AG04449 (cell line): ENCODE data around the gene NR4A1.

Source experiments
- CTCF ChIA-PET: fragments of 350-600 bp; formaldehyde crosslinking; extraction: SDS; loops from one replicate; lab custom pipeline; 2021; ENCODE audit warnings: antibody characterized with exemption; lab: Yijun Ruan, JAX
- POLR2A ChIA-PET: fragments of 400-600, 350-600 bp; formaldehyde crosslinking; extraction: SDS; loops from one replicate; lab custom pipeline; 2020; ENCODE audit warnings: antibody characterized with exemption, inconsistent platforms; lab: Yijun Ruan, JAX
- DNase-seq: peaks from one replicate; pipeline ENCODE4 v3.0.0-alpha.2; 2010; ENCODE audit warnings: low read depth, low spot score
- H3K4me3 ChIP-seq: 2 replicates; pipeline ENCODE4 v1.5.1; 2011; ENCODE audit warnings: low read depth, mild to moderate bottlenecking, control low read depth, low read length
- TF ChIP-seq, protein P1 (sequence below): IDR thresholded peaks from one replicate; pipeline ENCODE4 v1.5.1; 2011; ENCODE audit warnings: mild to moderate bottlenecking, moderate library complexity, low read length, control low read depth, inconsistent platforms; ENCODE audit not compliant: insufficient read depth; ENCODE audit errors: missing control alignments

Gene NR4A1

GRCh38 chr12:52050758-52051541 lies at the start of gene NR4A1:
Gene NR4A1, plus strand, starts transcription at chr12:52051442. Its CDS starts 2,887 bp downstream, at chr12:52054329.
- ChIA-PET POLR2A (interaction anchor here (1.3 to 2.4 kb wide), 5 partner anchors 9 to 19 kb away, joined by 3 to 11 read pairs (median 5); partner anchors contain the start of gene ATG101), CTCF (interaction anchor here (0.8 to 45.6 kb wide), 9 partner anchors 13 to 70 kb away, joined by 3 to 1695 read pairs (median 5); partner anchors contain the start of gene ATG101)
- TF ChIP-seq, protein P1, sequence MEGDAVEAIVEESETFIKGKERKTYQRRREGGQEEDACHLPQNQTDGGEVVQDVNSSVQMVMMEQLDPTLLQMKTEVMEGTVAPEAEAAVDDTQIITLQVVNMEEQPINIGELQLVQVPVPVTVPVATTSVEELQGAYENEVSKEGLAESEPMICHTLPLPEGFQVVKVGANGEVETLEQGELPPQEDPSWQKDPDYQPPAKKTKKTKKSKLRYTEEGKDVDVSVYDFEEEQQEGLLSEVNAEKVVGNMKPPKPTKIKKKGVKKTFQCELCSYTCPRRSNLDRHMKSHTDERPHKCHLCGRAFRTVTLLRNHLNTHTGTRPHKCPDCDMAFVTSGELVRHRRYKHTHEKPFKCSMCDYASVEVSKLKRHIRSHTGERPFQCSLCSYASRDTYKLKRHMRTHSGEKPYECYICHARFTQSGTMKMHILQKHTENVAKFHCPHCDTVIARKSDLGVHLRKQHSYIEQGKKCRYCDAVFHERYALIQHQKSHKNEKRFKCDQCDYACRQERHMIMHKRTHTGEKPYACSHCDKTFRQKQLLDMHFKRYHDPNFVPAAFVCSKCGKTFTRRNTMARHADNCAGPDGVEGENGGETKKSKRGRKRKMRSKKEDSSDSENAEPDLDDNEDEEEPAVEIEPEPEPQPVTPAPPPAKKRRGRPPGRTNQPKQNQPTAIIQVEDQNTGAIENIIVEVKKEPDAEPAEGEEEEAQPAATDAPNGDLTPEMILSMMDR, result no peak
- peak within 1 kb of the TSS; percentile 66 for H3K4me3 ChIP-seq
- DNase-seq, result no peak

DNA sequence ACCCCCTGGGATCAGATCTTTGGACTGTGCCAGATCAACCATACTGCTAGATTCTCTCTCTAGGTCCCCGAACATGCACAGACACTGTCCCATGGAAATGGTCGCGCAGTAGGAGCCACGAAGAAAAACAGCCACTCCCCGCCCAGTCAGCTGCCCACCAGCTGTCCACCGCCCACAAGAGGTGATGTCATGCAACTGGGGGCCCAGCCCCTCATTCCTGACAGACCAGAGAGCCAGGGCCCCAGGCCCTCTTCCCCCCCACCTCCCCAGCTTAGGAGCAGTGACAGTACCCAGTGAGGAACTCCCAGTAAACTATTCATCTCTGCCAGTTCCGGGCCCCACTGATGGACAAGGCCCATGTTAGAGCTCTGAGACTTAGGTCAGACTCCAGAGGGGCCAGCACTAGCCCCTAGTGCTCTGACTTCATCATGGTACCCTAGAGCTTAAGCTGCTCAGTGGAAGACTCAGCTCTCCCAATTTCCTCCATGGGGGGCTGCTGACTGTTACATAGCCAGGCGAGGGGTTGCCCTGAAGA lies 48.2 kb upstream of the NR4A1 start:
- POLR2A ChIA-PET, result interaction anchor here (1.4 kb wide), 1 partner anchor 9 kb away, joined by 3 read pairs; no protein-coding TSS in a partner anchor
- CTCF ChIA-PET, result interaction anchor here (0.7 to 25.1 kb wide), 24 partner anchors 8 to 882 kb away, joined by 3 to 1081 read pairs (median 4); partner anchors contain the start of genes ACVRL1 and ATG101
- TF ChIP-seq, protein P1, result no peak
- DNase-seq, result no peak
- no peak overlapping the region for H3K4me3 ChIP-seq

DNA sequence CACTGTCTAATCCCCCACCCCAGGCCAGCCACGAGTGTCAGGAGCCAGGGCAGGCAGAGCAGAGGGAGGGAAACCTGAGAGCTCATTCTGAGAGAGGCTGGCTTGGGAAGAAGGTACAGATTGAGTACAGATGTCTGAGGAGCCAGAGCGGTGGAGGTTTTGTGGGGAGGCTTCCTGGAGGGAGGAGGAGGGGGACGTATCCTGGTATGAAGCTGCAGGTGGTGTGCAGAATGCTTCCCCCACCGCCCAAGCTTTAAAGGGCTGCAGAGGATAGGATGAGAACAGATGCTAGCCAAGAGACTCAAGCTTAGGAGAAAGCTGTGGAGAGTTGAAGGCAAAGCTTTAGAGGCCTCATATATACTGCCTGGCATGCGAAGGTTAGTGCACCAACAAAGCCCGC lies 47.7 kb upstream of the NR4A1 start:
- TF ChIP-seq, protein P1, result no peak
- H3K4me3 ChIP-seq, result no peak overlapping the region
- CTCF ChIA-PET, result interaction anchor here (0.5 to 25.1 kb wide), 34 partner anchors 9 to 882 kb away, joined by 3 to 1081 read pairs (median 4); partner anchors contain the start of genes ACVRL1 and ATG101
- no peak for DNase-seq
- POLR2A ChIA-PET, result interaction anchor here (0.6 to 1.4 kb wide), 2 partner anchors 10 to 21 kb away, joined by 3 read pairs; no protein-coding TSS in a partner anchor

- DNase-seq, result no peak
- ChIA-PET CTCF (interaction anchor here (0.5 to 25.1 kb wide), 38 partner anchors 8 to 880 kb away, joined by 3 to 1081 read pairs (median 4); partner anchors contain the start of genes ACVRL1 and ATG101), POLR2A (interaction anchor here (0.6 to 1.4 kb wide), 2 partner anchors 10 to 20 kb away, joined by 3 read pairs; no protein-coding TSS in a partner anchor)
- TF ChIP-seq, protein P1, result peak; percentile 79
- H3K4me3 ChIP-seq, result no peak overlapping the region
These were observed 47.1 kb upstream of the NR4A1 start for GRCh38 chr12:52004042-52004648.

DNA sequence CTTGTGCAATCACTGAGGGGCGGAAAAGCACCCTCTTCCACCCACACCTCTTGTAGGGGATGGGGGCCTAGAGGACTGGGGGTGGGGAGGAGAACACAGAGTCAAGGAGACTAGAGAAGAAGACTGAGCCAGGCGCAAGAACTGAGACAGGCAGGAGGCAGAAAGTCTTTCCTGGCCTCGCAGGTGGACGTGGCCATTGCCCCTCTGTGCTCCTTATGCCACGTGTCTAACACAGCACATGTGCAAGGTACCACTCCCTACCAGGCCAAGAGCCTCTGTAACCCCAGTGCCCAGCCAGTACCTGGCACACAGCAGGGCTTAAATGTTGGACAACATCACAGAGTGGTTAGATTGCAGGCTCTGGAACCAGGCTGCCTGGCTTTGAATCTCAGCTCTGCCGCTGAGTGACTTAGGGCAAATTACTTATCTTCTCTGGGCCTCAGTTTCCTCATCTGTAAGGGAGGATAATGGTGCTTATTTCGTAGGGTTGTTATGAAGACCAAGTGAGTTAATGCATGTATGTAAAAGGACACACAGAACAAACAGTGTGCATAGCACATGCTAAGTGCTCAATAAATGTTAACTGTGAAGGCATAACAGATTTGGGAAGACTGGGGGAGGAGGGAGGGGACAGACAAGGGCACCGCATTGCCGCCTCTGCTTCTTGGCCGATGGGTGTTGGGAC lies 45.9 kb upstream of the NR4A1 start:
- TF ChIP-seq, protein P1, result no peak
- ChIA-PET POLR2A (no interaction called here), CTCF (interaction anchor here (1.1 to 25.1 kb wide), 12 partner anchors 10 to 873 kb away, joined by 5 to 1081 read pairs (median 10); partner anchors contain the start of gene ATG101)
- DNase-seq, result no peak
- no peak overlapping the region for H3K4me3 ChIP-seq
